ENCODE data around the gene PCED1B.

- no peak for TF ChIP-seq CTCF (IDR thresholded peaks at IDR 0.05)
- no peak for TF ChIP-seq POLR2AphosphoS5 (IDR thresholded peaks at IDR 0.05)
Observed at GRCh38 chr12:47120736-47121135, 41.3 kb downstream of the PCED1B start.
